Fibroblast of lung (primary cell): ENCODE data around the gene ZNF639. TPM values are rescaled to one million over a fixed set of nuclear protein-coding genes. Genes with fewer than 3 reads are reported as not detected.
"Not testable (repeated sequence)": the region's sequence is repeated elsewhere in the genome, so short reads cannot be mapped to it uniquely, and the experiment has no call there.

ENCODE experiments used
- DNase-seq, 2 donors: peaks; one replicate each; pipeline versions ENCODE4 v3.0.0 to v3.0.0-alpha.2; 2010; ENCODE audit warnings: low read depth in 2 of 2
- H2AFZ ChIP-seq: 2 replicates; pipeline ENCODE4 v1.5.1; 2012; ENCODE audit warnings: low read length, control low read depth, inconsistent platforms
- H3K27ac ChIP-seq: 2 replicates; pipeline ENCODE4 v1.5.1; 2011; ENCODE audit warnings: low read length, control low read depth; ENCODE audit not compliant: insufficient read depth
- H3K27me3 ChIP-seq: 2 replicates; pipeline ENCODE4 v1.5.1; 2011; ENCODE audit warnings: mild to moderate bottlenecking, low read length; ENCODE audit not compliant: control insufficient read depth, insufficient read depth
- H3K36me3 ChIP-seq: 2 replicates; pipeline ENCODE4 v1.5.1; 2011; ENCODE audit warnings: low read length; ENCODE audit not compliant: control insufficient read depth, insufficient read depth
- H3K4me1 ChIP-seq: 2 replicates; pipeline ENCODE4 v1.5.1; 2011; ENCODE audit warnings: low read length; ENCODE audit not compliant: control insufficient read depth, insufficient read depth; ENCODE audit errors: extremely low read depth
- H3K4me2 ChIP-seq: 2 replicates; pipeline ENCODE4 v1.5.1; 2011; ENCODE audit warnings: low read length, control low read depth; ENCODE audit not compliant: insufficient read depth; ENCODE audit errors: extremely low read depth
- H3K4me3 ChIP-seq, 4 experiments: fragments of 200-600 bp in 1 of 4; sonication (generic) in 1 of 4; replicated peaks in 1 of 4; 2 replicates each; pipeline ENCODE4 v1.5.1; 2011 to 2016; ENCODE audit warnings: low read length in 4 of 4, low read depth in 3 of 4, mild to moderate bottlenecking in 3 of 4, control low read depth in 2 of 4, inconsistent platforms in 1 of 4, mixed read lengths in 1 of 4; ENCODE audit not compliant: insufficient read depth in 1 of 4; ENCODE audit errors: control extremely low read depth in 1 of 4
- H3K79me2 ChIP-seq: 2 replicates; pipeline ENCODE4 v1.5.1; 2012; ENCODE audit warnings: mild to moderate bottlenecking, low read length, inconsistent platforms; ENCODE audit not compliant: control insufficient read depth, insufficient read depth
- H3K9ac ChIP-seq: 2 replicates; pipeline ENCODE4 v1.5.1; 2011; ENCODE audit warnings: mild to moderate bottlenecking, low read length, control low read depth; ENCODE audit not compliant: insufficient read depth
- H3K9me3 ChIP-seq: 2 replicates; pipeline ENCODE4 v1.5.1; 2012; ENCODE audit warnings: low read depth, low read length; ENCODE audit not compliant: control insufficient read depth, insufficient read depth
- H4K20me1 ChIP-seq: 2 replicates; pipeline ENCODE4 v1.5.1; 2011; ENCODE audit warnings: low read length; ENCODE audit not compliant: control insufficient read depth, insufficient read depth; ENCODE audit errors: extremely low read depth
- CTCF ChIP-seq, 2 donors: IDR thresholded peaks in 1 of 2; conservative IDR thresholded peaks in 1 of 2; 1 replicate in 1 of 2; 2 replicates in 1 of 2; pipeline ENCODE4 v1.5.1; 2011 to 2012; ENCODE audit warnings: low read length in 2 of 2, control low read depth in 1 of 2, inconsistent platforms in 1 of 2, low read depth in 1 of 2, mild to moderate bottlenecking in 1 of 2
- EZH2 ChIP-seq: IDR thresholded peaks from 2 replicates; pipeline ENCODE4 v1.5.1; 2012; ENCODE audit warnings: low read length, control low read depth, mild to moderate bottlenecking; ENCODE audit errors: missing control alignments
- polyA minus RNA-seq: library from RNA; depleted of rRNA, polyadenylated mRNA; stranded (reverse); fragments of >200 nt; gene quantifications from 2 replicates; pipeline ENCODE4 v1.2.3, GENCODE V29; 2011; ENCODE audit warnings: low replicate concordance
- polyA plus RNA-seq, 2 donors: library from polyadenylated mRNA; depleted of rRNA in 1 of 2; stranded (reverse) in 1 of 2; unstranded in 1 of 2; fragments of >200 nt; gene quantifications; 2 replicates each; pipeline ENCODE4 v1.2.1, GENCODE V29; 2011 to 2012; ENCODE audit warnings: missing spikeins in 1 of 2
- total RNA-seq: library from RNA; depleted of rRNA; stranded (reverse); fragments of >200 nt; gene quantifications from 2 replicates; pipeline ENCODE4 v1.2.1, GENCODE V29; 2014

The ZNF639 gene
- total RNA-seq: 41.1 and 49.3 TPM in 2 replicates
- polyA plus RNA-seq: 24.9 and 28.4 TPM in 2 replicates
- polyA plus RNA-seq (2012): 26.5 and 26.8 TPM in 2 replicates
- polyA minus RNA-seq: 4.8 and 8.7 TPM in 2 replicates

GRCh38 chr3:179322286-179323196 is at the start of gene ZNF639:
Gene ZNF639, plus strand, starts transcription at chr3:179323031. Its CDS starts 5,263 bp downstream, at chr3:179328294.
- Histone ChIP-seq H3K4me3 (peak within 1 kb of the TSS; percentile 55 to 93 (median 82)), H3K9me3 (no peaks in the 10 kb centered on the region), H3K79me2 (peaks cover 43% of the 10 kb centered on the region), H4K20me1 (no peaks in the 10 kb centered on the region), H3K36me3 (no peaks in the 10 kb centered on the region), H3K27me3 (no peaks in the 10 kb centered on the region), H2AFZ (peak within 1 kb of the TSS; percentile 56), H3K4me1 (peaks cover 7% of the 10 kb centered on the region), H3K9ac (peak within 1 kb of the TSS; percentile 88), H3K4me2 (peak within 1 kb of the TSS; percentile 94), H3K27ac (peak within 1 kb of the TSS; percentile 93)
- DNase-seq: peak; percentile 85 to 86
- TF ChIP-seq CTCF (conservative IDR thresholded peaks at IDR 0.05 in 1 of 2, IDR thresholded peaks at IDR 0.05 in 1 of 2; ENCODE audit: low read depth in 1 of 2, low read length in 2 of 2): peak; percentile 41 to 57
- TF ChIP-seq EZH2: no peak

GRCh38 chr3:179274434-179274833 is 48.4 kb upstream of the ZNF639 start:
- H3K79me2 ChIP-seq, H3K9ac ChIP-seq, H2AFZ ChIP-seq, H3K27me3 ChIP-seq, H3K4me2 ChIP-seq, H3K27ac ChIP-seq, H3K4me3 ChIP-seq, H3K4me1 ChIP-seq, H4K20me1 ChIP-seq, H3K36me3 ChIP-seq, DNase-seq, H3K9me3 ChIP-seq: not testable (repeated sequence)

GRCh38 chr3:179276001-179276400 is 46.8 kb upstream of the ZNF639 start:
- Histone ChIP-seq H3K27me3 (no peaks in the 10 kb centered on the region), H2AFZ (no peak overlapping the region)

More at GRCh38 chr3:179276001-179276400, 46.8 kb upstream of the ZNF639 start:
- Histone ChIP-seq H3K36me3 (no peaks in the 10 kb centered on the region), H3K9ac (no peak overlapping the region), H3K4me3 (no peak overlapping the region), H3K9me3 (no peaks in the 10 kb centered on the region), H4K20me1 (no peaks in the 10 kb centered on the region), H3K4me1 (no peaks in the 10 kb centered on the region), H3K27ac (no peak overlapping the region), H3K79me2 (no peaks in the 10 kb centered on the region), H3K4me2 (no peak overlapping the region)
- TF ChIP-seq CTCF (conservative IDR thresholded peaks at IDR 0.05 in 1 of 2, IDR thresholded peaks at IDR 0.05 in 1 of 2; ENCODE audit: low read depth in 1 of 2, low read length in 2 of 2): no peak
- no peak for TF ChIP-seq EZH2
- no peak for DNase-seq
